Measurements from ENCODE around the gene LRIT2. TPM values are rescaled to one million over a fixed set of nuclear protein-coding genes. Genes with fewer than 3 reads are reported as not detected.

The LRIT2 gene
- total RNA-seq, 1 donor from 2014 or later: not detected

GRCh38 chr10:84256510-84257342, 31.4 kb upstream of the LRIT2 start:
- no peak for DNase-seq (ENCODE audit: low read depth)
- H3K4me3 ChIP-seq (ENCODE audit: low read depth, low read length): no peak overlapping the region
- TF ChIP-seq CTCF (conservative IDR thresholded peaks at IDR 0.05; ENCODE audit: low read depth, low read length): peak; percentile 67

GRCh38 chr10:84254552-84255478, 29.5 kb upstream of the LRIT2 start:
- H3K4me3 ChIP-seq (ENCODE audit: low read depth, low read length): no peak overlapping the region
- no peak for DNase-seq (ENCODE audit: low read depth)
- no peak for TF ChIP-seq CTCF (conservative IDR thresholded peaks at IDR 0.05; ENCODE audit: low read depth, low read length)

GRCh38 chr10:84248794-84249193, 23.4 kb upstream of the LRIT2 start:
- TF ChIP-seq CTCF (conservative IDR thresholded peaks at IDR 0.05; ENCODE audit: low read depth, low read length): no peak
- H3K4me3 ChIP-seq (ENCODE audit: low read depth, low read length): no peak overlapping the region
- no peak for DNase-seq (ENCODE audit: low read depth)

- TF ChIP-seq CTCF (conservative IDR thresholded peaks at IDR 0.05; ENCODE audit: low read depth, low read length): no peak
- no peak overlapping the region for H3K4me3 ChIP-seq (ENCODE audit: low read depth, low read length)
- no peak for DNase-seq (ENCODE audit: low read depth)
These were observed 22.2 kb upstream of the LRIT2 start for GRCh38 chr10:84247496-84247895.

- DNase-seq (ENCODE audit: low read depth): no peak
- TF ChIP-seq CTCF (conservative IDR thresholded peaks at IDR 0.05; ENCODE audit: low read depth, low read length): no peak
- no peak within 1 kb of the TSS for H3K4me3 ChIP-seq (ENCODE audit: low read depth, low read length)
These were observed 19.4 kb upstream of the LRIT2 start, which contains the start of gene RGR for GRCh38 chr10:84244651-84245270. Gene RGR (plus strand): TSS chr10:84245053. CDS start chr10:84245091, 38 bp downstream.

GRCh38 chr10:84243759-84244158, 18.4 kb upstream of the LRIT2 start:
- TF ChIP-seq CTCF (conservative IDR thresholded peaks at IDR 0.05; ENCODE audit: low read depth, low read length): no peak
- DNase-seq (ENCODE audit: low read depth): no peak

More at GRCh38 chr10:84243759-84244158, 18.4 kb upstream of the LRIT2 start:
- H3K4me3 ChIP-seq (ENCODE audit: low read depth, low read length): no peak overlapping the region
